Mucosa of rectum (tissue), 2 donors: Measurements from ENCODE around the gene RIOX2.

Source experiments
- H3K27ac ChIP-seq, 2 donors: one replicate each; pipeline ENCODE4 v1.7.0; 2013; ENCODE audit warnings: inconsistent platforms in 2 of 2, low read depth in 2 of 2, low read length in 2 of 2
- H3K27me3 ChIP-seq, 2 donors: one replicate each; pipeline ENCODE4 v1.7.0; 2013; ENCODE audit warnings: low read length in 2 of 2; ENCODE audit not compliant: control insufficient read depth in 2 of 2, insufficient read depth in 2 of 2
- H3K36me3 ChIP-seq, 2 donors: one replicate each; pipeline ENCODE4 v1.7.0; 2013; ENCODE audit warnings: low read length in 2 of 2; ENCODE audit not compliant: control insufficient read depth in 2 of 2, insufficient read depth in 2 of 2
- H3K4me1 ChIP-seq, 2 donors: one replicate each; pipeline ENCODE4 v1.7.0; 2013; ENCODE audit warnings: low read length in 2 of 2, mild to moderate bottlenecking in 1 of 2; ENCODE audit not compliant: control insufficient read depth in 2 of 2, insufficient read depth in 2 of 2
- H3K4me3 ChIP-seq, 2 donors: one replicate each; pipeline ENCODE4 v1.7.0; 2013; ENCODE audit warnings: low read length in 2 of 2
- H3K9ac ChIP-seq, 2 donors: one replicate each; pipeline ENCODE4 v1.7.0; 2013; ENCODE audit warnings: low read length in 2 of 2, low read depth in 1 of 2, mild to moderate bottlenecking in 1 of 2
- H3K9me3 ChIP-seq, 2 donors: one replicate each; pipeline ENCODE4 v1.7.0; 2013; ENCODE audit warnings: low read length in 2 of 2; ENCODE audit not compliant: control insufficient read depth in 2 of 2
- donor health status: healthy.
- donor health status: Normal muscosa, but diverticular disease.

Gene RIOX2

DNA sequence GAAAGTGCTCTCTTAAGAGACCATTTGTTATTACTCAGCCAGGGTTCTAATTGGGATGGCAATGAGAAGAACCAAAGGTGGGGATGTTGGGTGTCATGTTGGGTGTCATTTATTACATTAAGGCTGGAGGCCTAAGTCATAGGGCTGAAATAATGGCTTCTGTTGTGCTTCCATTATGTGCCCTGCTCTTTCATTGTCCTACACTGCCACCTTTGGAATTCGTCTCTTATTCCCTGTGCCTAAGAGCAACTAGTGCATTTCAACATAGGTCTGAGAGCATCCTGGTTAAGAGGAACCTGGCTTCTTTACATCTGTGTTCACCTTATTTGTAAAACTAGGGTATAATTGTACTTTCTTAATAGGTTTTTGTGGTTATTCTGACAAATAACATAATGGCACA is 32.2 kb downstream of the RIOX2 start:
- H3K9me3 ChIP-seq: no peaks in the 10 kb centered on the region
- H3K36me3 ChIP-seq: peaks cover 30 to 36% of the 10 kb centered on the region in 2 donors
- H3K9ac ChIP-seq: no peak overlapping the region
- no peaks in the 10 kb centered on the region for H3K4me1 ChIP-seq
- H3K27me3 ChIP-seq: no peaks in the 10 kb centered on the region
- H3K4me3 ChIP-seq: no peak overlapping the region
- no peak overlapping the region for H3K27ac ChIP-seq

- Histone ChIP-seq H3K4me3 (no peak overlapping the region), H3K4me1 (no peaks in the 10 kb centered on the region), H3K27ac (no peak overlapping the region), H3K9ac (no peak overlapping the region), H3K36me3 (peaks cover 33% of the 10 kb centered on the region in 2 donors), H3K9me3 (no peaks in the 10 kb centered on the region), H3K27me3 (no peaks in the 10 kb centered on the region)
Measured at GRCh38 chr3:97939401-97939800, 32.8 kb downstream of the RIOX2 start.

- H3K9me3 ChIP-seq: no peaks in the 10 kb centered on the region
- no peak overlapping the region for H3K9ac ChIP-seq
- no peaks in the 10 kb centered on the region for H3K27me3 ChIP-seq
- peaks cover 32 to 34% of the 10 kb centered on the region in 2 donors for H3K36me3 ChIP-seq
- H3K27ac ChIP-seq: no peak overlapping the region
- H3K4me3 ChIP-seq: no peak overlapping the region
- no peaks in the 10 kb centered on the region for H3K4me1 ChIP-seq
Measured at GRCh38 chr3:97938444-97938843, 33.8 kb downstream of the RIOX2 start.

- peaks cover 29 to 32% of the 10 kb centered on the region in 2 donors for H3K36me3 ChIP-seq
- no peak overlapping the region for H3K9ac ChIP-seq
- H3K9me3 ChIP-seq: no peaks in the 10 kb centered on the region
- no peaks in the 10 kb centered on the region for H3K4me1 ChIP-seq
- H3K27me3 ChIP-seq: no peaks in the 10 kb centered on the region
- no peak overlapping the region for H3K27ac ChIP-seq
- no peak overlapping the region for H3K4me3 ChIP-seq
Measured at GRCh38 chr3:97937205-97937604, 35.0 kb downstream of the RIOX2 start.

DNA sequence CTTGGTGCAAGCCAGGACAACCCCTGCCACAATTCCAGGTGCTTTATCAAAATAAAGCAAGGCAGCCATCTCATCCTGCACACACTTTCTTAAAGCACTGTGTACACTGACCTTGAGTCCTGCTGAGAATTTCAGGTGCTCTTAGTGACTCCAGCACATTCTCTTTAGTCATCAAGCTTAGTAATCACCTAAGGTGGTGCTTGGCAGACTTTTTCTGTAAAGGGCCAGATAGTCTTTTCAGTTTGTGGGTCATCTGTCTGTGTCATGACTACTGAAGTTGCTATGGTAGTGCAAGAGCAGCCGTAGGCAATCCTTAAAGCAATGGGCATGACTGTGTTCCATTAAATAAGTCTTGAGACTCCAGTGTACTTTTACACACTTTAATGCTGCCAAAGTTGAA is 36.4 kb downstream of the RIOX2 start:
- no peaks in the 10 kb centered on the region for H3K9me3 ChIP-seq

DNA sequence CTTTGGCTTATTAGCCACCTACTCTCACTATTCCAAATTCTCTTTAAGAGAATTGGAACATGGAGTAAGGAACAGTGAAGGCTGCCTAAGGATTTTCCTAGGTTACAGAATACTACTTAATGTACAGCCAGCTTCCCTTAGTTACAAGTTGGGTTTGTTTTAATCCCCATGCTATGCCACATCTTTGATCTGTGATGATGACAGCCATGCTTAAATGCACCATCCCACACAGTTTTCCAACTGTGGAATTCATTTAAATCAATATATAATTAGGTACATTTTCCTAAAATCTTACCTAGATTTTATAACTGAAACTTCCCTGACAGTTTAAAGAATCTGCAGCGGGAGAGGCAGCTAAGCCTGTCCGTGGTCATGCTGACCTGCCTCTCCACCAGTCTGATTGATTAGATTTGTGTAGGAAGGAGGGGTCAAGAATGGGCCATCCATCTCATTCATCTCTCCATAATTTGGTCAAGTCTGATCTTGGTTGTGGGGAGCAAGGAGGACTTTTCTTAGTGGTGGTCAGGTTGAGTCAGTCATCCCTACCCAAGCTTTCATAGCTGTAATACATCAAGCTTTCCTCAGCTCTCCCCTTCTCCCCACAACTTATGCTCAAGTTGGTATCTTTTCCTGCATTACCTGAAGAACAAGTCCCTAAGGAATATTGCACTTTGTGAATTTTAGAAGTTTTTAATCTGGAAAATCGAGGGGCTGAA is 37.1 kb downstream of the RIOX2 start:
- Histone ChIP-seq H3K9me3 (no peaks in the 10 kb centered on the region), H3K27me3 (no peaks in the 10 kb centered on the region), H3K4me3 (no peak overlapping the region), H3K4me1 (no peaks in the 10 kb centered on the region), H3K27ac (no peak overlapping the region), H3K36me3 (peaks cover 24 to 37% of the 10 kb centered on the region in 2 donors), H3K9ac (no peak overlapping the region)

More for the DNA sequence above, 36.4 kb downstream of the RIOX2 start:
- Histone ChIP-seq H3K4me1 (no peaks in the 10 kb centered on the region), H3K27me3 (no peaks in the 10 kb centered on the region), H3K36me3 (peaks cover 24 to 32% of the 10 kb centered on the region in 2 donors), H3K27ac (no peak overlapping the region), H3K9ac (no peak overlapping the region), H3K4me3 (no peak overlapping the region)

- Histone ChIP-seq H3K4me3 (no peak overlapping the region), H3K36me3 (peaks cover 20 to 32% of the 10 kb centered on the region in 2 donors), H3K27ac (no peak overlapping the region), H3K9ac (no peak overlapping the region), H3K4me1 (no peaks in the 10 kb centered on the region), H3K27me3 (no peaks in the 10 kb centered on the region), H3K9me3 (no peaks in the 10 kb centered on the region)
Measured at GRCh38 chr3:97932387-97932801, 39.8 kb downstream of the RIOX2 start.

- no peak overlapping the region for H3K9ac ChIP-seq
- no peaks in the 10 kb centered on the region for H3K9me3 ChIP-seq
- H3K27ac ChIP-seq: no peak overlapping the region
- no peaks in the 10 kb centered on the region for H3K27me3 ChIP-seq
- H3K36me3 ChIP-seq: peaks cover 11 to 31% of the 10 kb centered on the region in 2 donors
- no peaks in the 10 kb centered on the region for H3K4me1 ChIP-seq
- H3K4me3 ChIP-seq: no peak overlapping the region
Measured at GRCh38 chr3:97931218-97931617, 41.0 kb downstream of the RIOX2 start.

GRCh38 chr3:97930018-97930417 is 42.2 kb downstream of the RIOX2 start:
- H3K27me3 ChIP-seq: no peaks in the 10 kb centered on the region
- H3K27ac ChIP-seq: no peak overlapping the region
- peaks cover 11 to 22% of the 10 kb centered on the region in 2 donors for H3K36me3 ChIP-seq

DNA sequence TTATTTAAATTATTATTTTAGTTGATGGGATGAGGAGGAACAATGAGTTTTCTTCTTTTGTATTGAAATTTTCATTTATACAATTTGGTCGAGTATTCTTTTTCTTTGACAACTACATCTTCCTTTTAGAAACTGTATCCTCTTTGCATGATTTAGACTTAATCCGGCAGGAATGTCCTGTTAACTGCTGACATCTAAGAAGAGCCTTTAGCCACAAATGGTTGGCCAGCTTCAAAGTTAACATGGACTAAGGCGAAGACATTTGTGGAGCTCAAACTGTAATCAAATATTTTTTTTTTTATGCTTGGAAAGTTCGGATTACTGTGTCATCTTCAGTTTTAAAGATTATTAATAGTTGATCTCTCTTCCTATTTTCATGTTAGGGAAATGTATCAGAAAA is 43.2 kb downstream of the RIOX2 start:
- Histone ChIP-seq H3K4me3 (no peak overlapping the region), H3K4me1 (no peaks in the 10 kb centered on the region), H3K9ac (no peak overlapping the region), H3K36me3 (peaks cover 10 to 18% of the 10 kb centered on the region in 2 donors), H3K27me3 (no peaks in the 10 kb centered on the region), H3K27ac (no peak overlapping the region), H3K9me3 (no peaks in the 10 kb centered on the region)

More at GRCh38 chr3:97930018-97930417, 42.2 kb downstream of the RIOX2 start:
- Histone ChIP-seq H3K9ac (no peak overlapping the region), H3K4me1 (no peaks in the 10 kb centered on the region), H3K9me3 (no peaks in the 10 kb centered on the region), H3K4me3 (no peak overlapping the region)
